ENCODE measurements around the gene CCBE1.

Gene CCBE1

DNA sequence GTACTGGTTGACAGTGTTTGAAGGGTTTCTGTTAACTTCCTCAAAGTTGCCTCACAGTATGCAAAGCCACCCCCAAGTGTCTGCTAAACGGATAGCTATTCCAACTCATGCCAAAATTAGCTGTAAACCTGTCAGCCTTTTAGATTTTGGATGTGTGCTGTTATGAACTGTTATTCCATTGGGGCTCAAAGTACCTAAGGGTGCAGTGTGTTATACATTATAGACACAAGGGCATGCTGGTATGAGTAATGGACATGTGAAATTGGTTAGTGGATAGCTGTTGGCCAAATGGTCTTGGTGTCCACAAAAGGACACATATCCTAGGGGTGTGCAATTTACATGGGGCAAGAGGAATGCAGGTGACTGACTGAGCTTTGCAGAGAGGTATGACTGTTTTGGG lies 33.7 kb upstream of the CCBE1 start:
- no peak overlapping the region for H3K9ac ChIP-seq (ENCODE audit: low read depth in 1 of 2, low read length in 2 of 2)
- no peaks in the 10 kb centered on the region for H3K27me3 ChIP-seq (ENCODE audit: control insufficient read depth in 2 of 2, insufficient read depth in 2 of 2, low read length in 2 of 2)
- H3K4me3 ChIP-seq (ENCODE audit: low read length in 2 of 2): no peak overlapping the region
- no peaks in the 10 kb centered on the region for H3K4me1 ChIP-seq (ENCODE audit: control insufficient read depth in 2 of 2, insufficient read depth in 2 of 2, low read length in 2 of 2)
- H3K36me3 ChIP-seq (ENCODE audit: control insufficient read depth in 2 of 2, insufficient read depth in 2 of 2, low read length in 2 of 2): no peaks in the 10 kb centered on the region
- no peak overlapping the region for H3K27ac ChIP-seq (ENCODE audit: low read depth in 2 of 2, low read length in 2 of 2)
- H3K9me3 ChIP-seq (ENCODE audit: control insufficient read depth in 2 of 2, low read length in 2 of 2): no peaks in the 10 kb centered on the region

DNA sequence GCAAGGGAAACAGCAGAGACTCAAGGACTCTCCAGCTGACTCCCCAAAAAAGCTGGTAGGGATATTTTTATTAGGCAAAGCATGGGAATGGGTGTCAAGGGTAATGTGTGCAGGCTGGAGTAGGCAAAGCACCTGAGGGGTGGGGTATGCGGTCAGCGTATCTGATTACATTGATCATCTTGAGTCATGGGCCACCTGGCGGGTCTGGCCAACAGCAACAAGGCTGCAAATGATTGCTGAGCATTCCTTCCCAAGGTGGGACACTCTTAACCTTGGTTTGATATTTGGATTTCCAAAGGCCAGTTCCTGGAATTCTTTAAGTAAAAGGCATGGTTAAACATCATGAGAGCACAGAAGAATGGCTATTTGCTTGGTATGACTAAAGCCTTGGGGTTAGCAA lies 32.6 kb upstream of the CCBE1 start:
- no peaks in the 10 kb centered on the region for H3K4me1 ChIP-seq (ENCODE audit: control insufficient read depth in 2 of 2, insufficient read depth in 2 of 2, low read length in 2 of 2)
- H3K27ac ChIP-seq (ENCODE audit: low read depth in 2 of 2, low read length in 2 of 2): no peak overlapping the region
- no peaks in the 10 kb centered on the region for H3K9me3 ChIP-seq (ENCODE audit: control insufficient read depth in 2 of 2, low read length in 2 of 2)
- no peaks in the 10 kb centered on the region for H3K27me3 ChIP-seq (ENCODE audit: control insufficient read depth in 2 of 2, insufficient read depth in 2 of 2, low read length in 2 of 2)
- H3K4me3 ChIP-seq (ENCODE audit: low read length in 2 of 2): no peak overlapping the region
- H3K36me3 ChIP-seq (ENCODE audit: control insufficient read depth in 2 of 2, insufficient read depth in 2 of 2, low read length in 2 of 2): no peaks in the 10 kb centered on the region
- H3K9ac ChIP-seq (ENCODE audit: low read depth in 1 of 2, low read length in 2 of 2): no peak overlapping the region

DNA sequence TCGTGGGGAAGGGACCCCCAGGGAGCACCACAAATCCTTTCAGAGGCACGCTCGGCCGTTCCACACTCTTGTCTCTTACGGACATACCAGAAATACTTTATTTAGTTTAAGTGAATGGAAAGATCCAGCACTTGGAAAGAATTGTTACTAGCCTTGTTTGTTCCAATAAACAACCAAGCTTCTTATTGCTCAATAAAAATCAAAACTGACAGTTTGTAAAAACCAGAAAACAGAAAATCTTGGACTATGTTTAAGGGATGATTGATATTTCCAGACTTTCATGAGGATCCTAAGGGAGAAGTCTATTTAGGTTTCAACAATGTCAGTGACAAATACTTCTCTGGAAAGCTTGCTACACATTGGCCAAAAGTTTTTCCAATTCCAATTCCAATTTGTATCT lies 31.6 kb upstream of the CCBE1 start:
- Histone ChIP-seq H3K27me3 (ENCODE audit: control insufficient read depth in 2 of 2, insufficient read depth in 2 of 2, low read length in 2 of 2) (no peaks in the 10 kb centered on the region), H3K4me1 (ENCODE audit: control insufficient read depth in 2 of 2, insufficient read depth in 2 of 2, low read length in 2 of 2) (no peaks in the 10 kb centered on the region), H3K27ac (ENCODE audit: low read depth in 2 of 2, low read length in 2 of 2) (no peak overlapping the region), H3K9me3 (ENCODE audit: control insufficient read depth in 2 of 2, low read length in 2 of 2) (no peaks in the 10 kb centered on the region), H3K4me3 (ENCODE audit: low read length in 2 of 2) (no peak overlapping the region), H3K9ac (ENCODE audit: low read depth in 1 of 2, low read length in 2 of 2) (no peak overlapping the region), H3K36me3 (ENCODE audit: control insufficient read depth in 2 of 2, insufficient read depth in 2 of 2, low read length in 2 of 2) (no peaks in the 10 kb centered on the region)

DNA sequence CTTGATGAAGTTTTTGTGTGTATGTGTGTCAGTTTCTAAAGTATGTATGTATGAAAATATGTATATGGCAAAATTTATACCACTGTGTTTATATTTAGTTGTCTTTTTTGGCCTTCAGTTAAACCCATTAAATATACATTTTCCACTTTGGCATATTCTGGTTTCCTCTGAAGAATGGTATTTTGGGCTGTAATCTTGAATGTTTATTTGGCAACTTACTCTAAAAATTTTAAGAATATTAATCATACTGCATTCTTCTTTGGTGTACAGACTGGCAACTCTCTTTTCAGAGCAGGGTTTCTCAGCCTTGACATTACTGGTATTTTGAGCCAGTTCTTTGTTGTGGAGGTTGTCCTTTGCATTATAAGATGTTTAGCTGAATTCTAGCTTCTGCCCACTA lies 27.9 kb upstream of the CCBE1 start:
- Histone ChIP-seq H3K4me3 (ENCODE audit: low read length in 2 of 2) (no peak overlapping the region), H3K36me3 (ENCODE audit: control insufficient read depth in 2 of 2, insufficient read depth in 2 of 2, low read length in 2 of 2) (no peaks in the 10 kb centered on the region), H3K27me3 (ENCODE audit: control insufficient read depth in 2 of 2, insufficient read depth in 2 of 2, low read length in 2 of 2) (no peaks in the 10 kb centered on the region), H3K9ac (ENCODE audit: low read depth in 1 of 2, low read length in 2 of 2) (no peak overlapping the region), H3K9me3 (ENCODE audit: control insufficient read depth in 2 of 2, low read length in 2 of 2) (no peaks in the 10 kb centered on the region), H3K27ac (ENCODE audit: low read depth in 2 of 2, low read length in 2 of 2) (no peak overlapping the region), H3K4me1 (ENCODE audit: control insufficient read depth in 2 of 2, insufficient read depth in 2 of 2, low read length in 2 of 2) (no peaks in the 10 kb centered on the region)

DNA sequence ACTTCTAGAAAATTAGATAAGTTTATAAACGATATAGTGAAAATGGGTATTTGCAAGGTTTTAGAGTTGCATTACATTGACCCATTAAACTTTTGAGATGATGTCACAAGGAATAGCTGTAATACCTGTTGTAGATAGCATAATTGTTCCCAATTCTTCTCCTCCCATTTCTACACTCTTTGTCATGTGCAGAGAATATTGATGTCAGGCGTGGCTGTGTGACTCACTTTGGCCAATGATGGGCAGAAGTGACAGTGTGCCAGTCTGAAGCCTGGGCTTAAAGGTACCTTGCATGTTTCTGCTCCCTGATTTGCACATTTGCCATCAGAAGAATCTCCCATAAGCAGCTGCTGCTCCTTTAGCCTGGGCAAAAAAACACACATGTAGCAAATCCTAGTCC lies 26.9 kb upstream of the CCBE1 start:
- H3K4me1 ChIP-seq (ENCODE audit: control insufficient read depth in 2 of 2, insufficient read depth in 2 of 2, low read length in 2 of 2): no peaks in the 10 kb centered on the region
- H3K9me3 ChIP-seq (ENCODE audit: control insufficient read depth in 2 of 2, low read length in 2 of 2): no peaks in the 10 kb centered on the region
- no peak overlapping the region for H3K9ac ChIP-seq (ENCODE audit: low read depth in 1 of 2, low read length in 2 of 2)
- H3K4me3 ChIP-seq (ENCODE audit: low read length in 2 of 2): no peak overlapping the region
- H3K36me3 ChIP-seq (ENCODE audit: control insufficient read depth in 2 of 2, insufficient read depth in 2 of 2, low read length in 2 of 2): no peaks in the 10 kb centered on the region
- no peaks in the 10 kb centered on the region for H3K27me3 ChIP-seq (ENCODE audit: control insufficient read depth in 2 of 2, insufficient read depth in 2 of 2, low read length in 2 of 2)
- no peak overlapping the region for H3K27ac ChIP-seq (ENCODE audit: low read depth in 2 of 2, low read length in 2 of 2)

DNA sequence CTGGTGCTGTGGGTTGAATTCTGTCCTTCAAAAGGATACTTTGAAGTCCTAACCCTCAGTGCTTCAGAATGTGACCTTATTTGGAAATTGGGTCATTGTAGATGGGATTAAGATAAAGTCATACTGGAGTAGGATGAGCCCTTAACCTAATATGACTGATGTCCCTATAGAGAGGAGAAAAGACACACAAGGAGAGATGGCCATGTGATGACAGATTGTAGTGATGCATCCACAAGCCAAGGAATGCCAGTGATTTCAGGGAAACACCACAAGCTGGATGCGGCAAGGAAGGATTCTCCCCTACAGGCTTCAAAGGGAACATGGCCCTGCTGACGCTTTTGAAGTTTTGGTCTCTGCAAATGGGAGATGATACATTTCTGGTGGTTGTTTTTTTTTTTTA lies 24.7 kb upstream of the CCBE1 start:
- H3K27ac ChIP-seq (ENCODE audit: low read depth in 2 of 2, low read length in 2 of 2): no peak overlapping the region
- H3K36me3 ChIP-seq (ENCODE audit: control insufficient read depth in 2 of 2, insufficient read depth in 2 of 2, low read length in 2 of 2): no peaks in the 10 kb centered on the region
- no peaks in the 10 kb centered on the region for H3K27me3 ChIP-seq (ENCODE audit: control insufficient read depth in 2 of 2, insufficient read depth in 2 of 2, low read length in 2 of 2)
- no peaks in the 10 kb centered on the region for H3K4me1 ChIP-seq (ENCODE audit: control insufficient read depth in 2 of 2, insufficient read depth in 2 of 2, low read length in 2 of 2)
- H3K4me3 ChIP-seq (ENCODE audit: low read length in 2 of 2): no peak overlapping the region
- H3K9ac ChIP-seq (ENCODE audit: low read depth in 1 of 2, low read length in 2 of 2): no peak overlapping the region
- no peaks in the 10 kb centered on the region for H3K9me3 ChIP-seq (ENCODE audit: control insufficient read depth in 2 of 2, low read length in 2 of 2)

DNA sequence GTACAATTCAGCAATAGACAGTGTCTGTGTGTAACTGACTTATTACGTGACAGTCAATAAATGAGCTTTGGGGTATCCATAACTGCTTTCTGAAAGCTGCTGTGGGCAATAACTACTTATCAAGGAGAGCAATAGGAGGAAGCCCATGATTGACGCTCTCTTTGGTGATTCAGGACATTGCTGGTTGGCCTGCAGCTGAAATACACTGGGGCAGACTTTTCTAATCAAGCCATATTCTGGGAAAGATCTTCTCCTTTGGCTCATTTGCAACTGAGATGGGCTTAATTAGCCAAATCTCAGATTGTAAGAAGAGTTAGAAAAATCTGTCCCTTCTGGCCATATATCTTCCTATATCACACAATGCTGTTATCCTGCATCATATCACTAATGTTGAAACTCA lies 24.0 kb upstream of the CCBE1 start:
- Histone ChIP-seq H3K27ac (ENCODE audit: low read depth in 2 of 2, low read length in 2 of 2) (no peak overlapping the region), H3K4me1 (ENCODE audit: control insufficient read depth in 2 of 2, insufficient read depth in 2 of 2, low read length in 2 of 2) (no peaks in the 10 kb centered on the region), H3K9me3 (ENCODE audit: control insufficient read depth in 2 of 2, low read length in 2 of 2) (no peaks in the 10 kb centered on the region), H3K4me3 (ENCODE audit: low read length in 2 of 2) (no peak overlapping the region), H3K9ac (ENCODE audit: low read depth in 1 of 2, low read length in 2 of 2) (no peak overlapping the region), H3K27me3 (ENCODE audit: control insufficient read depth in 2 of 2, insufficient read depth in 2 of 2, low read length in 2 of 2) (no peaks in the 10 kb centered on the region), H3K36me3 (ENCODE audit: control insufficient read depth in 2 of 2, insufficient read depth in 2 of 2, low read length in 2 of 2) (no peaks in the 10 kb centered on the region)

DNA sequence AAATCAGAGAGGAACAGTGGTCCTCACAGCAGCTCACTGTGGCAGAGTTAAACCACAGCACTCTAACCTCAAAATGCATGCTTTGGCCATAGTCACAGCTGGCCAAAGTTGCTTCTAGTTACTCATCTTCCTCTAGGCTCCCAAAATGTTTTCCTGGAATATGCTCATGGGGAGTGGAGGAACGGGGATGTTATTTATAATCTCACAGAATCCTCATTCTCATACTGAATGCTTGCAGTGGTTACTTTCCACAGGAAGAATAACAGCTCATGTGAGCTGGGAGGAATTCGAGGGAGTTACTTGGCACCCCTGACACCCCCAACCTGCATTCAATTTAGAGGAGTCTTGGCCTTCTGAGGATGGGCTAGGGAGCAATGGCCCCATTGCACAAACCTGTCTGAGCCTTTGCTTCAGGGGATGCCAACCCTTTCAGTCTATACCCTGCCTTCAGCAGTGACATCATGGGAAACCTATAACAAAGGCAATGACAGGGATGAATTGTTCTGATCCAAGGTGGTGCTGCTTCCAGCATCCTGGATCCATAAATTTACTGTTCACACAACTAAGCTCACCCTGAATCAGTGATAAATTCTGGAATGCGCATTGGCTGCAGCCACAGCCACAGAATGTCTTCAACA lies 22.4 kb upstream of the CCBE1 start:
- no peak overlapping the region for H3K9ac ChIP-seq (ENCODE audit: low read depth in 1 of 2, low read length in 2 of 2)
- no peaks in the 10 kb centered on the region for H3K36me3 ChIP-seq (ENCODE audit: control insufficient read depth in 2 of 2, insufficient read depth in 2 of 2, low read length in 2 of 2)
- no peaks in the 10 kb centered on the region for H3K4me1 ChIP-seq (ENCODE audit: control insufficient read depth in 2 of 2, insufficient read depth in 2 of 2, low read length in 2 of 2)
- H3K9me3 ChIP-seq (ENCODE audit: control insufficient read depth in 2 of 2, low read length in 2 of 2): no peaks in the 10 kb centered on the region
- H3K4me3 ChIP-seq (ENCODE audit: low read length in 2 of 2): no peak overlapping the region
- no peak overlapping the region for H3K27ac ChIP-seq (ENCODE audit: low read depth in 2 of 2, low read length in 2 of 2)
- no peaks in the 10 kb centered on the region for H3K27me3 ChIP-seq (ENCODE audit: control insufficient read depth in 2 of 2, insufficient read depth in 2 of 2, low read length in 2 of 2)

DNA sequence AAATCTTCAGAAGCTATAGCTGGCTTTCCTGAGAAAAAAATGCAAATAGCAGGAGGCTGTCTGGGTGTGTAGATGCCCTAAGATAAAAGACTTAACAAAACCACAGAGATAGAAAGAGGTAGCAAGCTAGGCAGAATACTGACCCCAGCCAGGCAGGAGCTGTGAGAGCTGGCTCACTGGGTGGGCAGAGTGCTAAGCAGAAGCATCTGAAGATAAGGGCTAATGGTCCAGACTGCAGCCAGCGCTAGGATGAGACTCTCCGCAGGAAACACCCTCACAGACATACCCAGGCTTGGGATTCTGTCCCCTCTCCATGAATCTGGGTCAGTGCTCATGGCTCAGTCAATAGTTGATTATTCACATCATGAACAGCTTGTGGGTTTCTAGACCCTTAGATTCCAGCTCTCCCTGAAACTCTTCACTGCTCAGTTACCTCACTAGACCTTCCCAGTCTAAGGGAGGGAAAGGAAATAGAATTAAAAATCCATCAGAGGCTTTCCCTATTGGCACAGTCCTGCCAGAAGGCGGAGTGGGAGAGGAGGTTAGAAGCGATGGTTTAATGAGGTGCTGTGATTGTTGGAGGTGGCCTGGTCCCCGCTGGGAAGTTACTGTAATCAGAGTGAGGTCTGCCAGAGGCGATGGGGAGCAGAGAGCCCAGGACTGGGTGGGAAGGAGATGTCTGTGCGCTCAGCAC lies 21.4 kb upstream of the CCBE1 start:
- no peaks in the 10 kb centered on the region for H3K4me1 ChIP-seq (ENCODE audit: control insufficient read depth in 2 of 2, insufficient read depth in 2 of 2, low read length in 2 of 2)
- no peaks in the 10 kb centered on the region for H3K27me3 ChIP-seq (ENCODE audit: control insufficient read depth in 2 of 2, insufficient read depth in 2 of 2, low read length in 2 of 2)
- H3K36me3 ChIP-seq (ENCODE audit: control insufficient read depth in 2 of 2, insufficient read depth in 2 of 2, low read length in 2 of 2): no peaks in the 10 kb centered on the region
- no peaks in the 10 kb centered on the region for H3K9me3 ChIP-seq (ENCODE audit: control insufficient read depth in 2 of 2, low read length in 2 of 2)
- H3K27ac ChIP-seq (ENCODE audit: low read depth in 2 of 2, low read length in 2 of 2): no peak overlapping the region
- no peak overlapping the region for H3K4me3 ChIP-seq (ENCODE audit: low read length in 2 of 2)
- no peak overlapping the region for H3K9ac ChIP-seq (ENCODE audit: low read depth in 1 of 2, low read length in 2 of 2)

DNA sequence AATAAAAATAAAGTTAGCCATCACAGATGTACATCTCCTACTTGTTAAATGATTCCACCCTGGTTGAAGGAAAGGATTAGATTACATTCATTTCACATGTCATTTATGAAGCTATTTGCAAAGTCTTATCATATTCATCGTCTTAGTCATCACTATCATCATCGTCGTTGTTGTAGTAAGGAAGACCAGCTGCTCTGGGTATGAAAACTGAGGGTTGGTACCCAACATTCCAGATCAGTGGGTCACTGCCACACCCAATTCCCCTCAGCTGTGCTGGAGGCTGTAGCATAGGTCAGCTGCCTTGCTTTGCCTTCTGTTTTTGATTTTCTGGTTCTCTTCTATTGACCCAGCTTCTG lies 20.9 kb upstream of the CCBE1 start:
- H3K9ac ChIP-seq (ENCODE audit: low read depth in 1 of 2, low read length in 2 of 2): no peak overlapping the region
- no peaks in the 10 kb centered on the region for H3K36me3 ChIP-seq (ENCODE audit: control insufficient read depth in 2 of 2, insufficient read depth in 2 of 2, low read length in 2 of 2)
- H3K27ac ChIP-seq (ENCODE audit: low read depth in 2 of 2, low read length in 2 of 2): no peak overlapping the region
- no peak overlapping the region for H3K4me3 ChIP-seq (ENCODE audit: low read length in 2 of 2)
- H3K9me3 ChIP-seq (ENCODE audit: control insufficient read depth in 2 of 2, low read length in 2 of 2): no peaks in the 10 kb centered on the region
- no peaks in the 10 kb centered on the region for H3K4me1 ChIP-seq (ENCODE audit: control insufficient read depth in 2 of 2, insufficient read depth in 2 of 2, low read length in 2 of 2)
- no peaks in the 10 kb centered on the region for H3K27me3 ChIP-seq (ENCODE audit: control insufficient read depth in 2 of 2, insufficient read depth in 2 of 2, low read length in 2 of 2)
